SH-SY5Y (cell line): ENCODE data around the gene ALDOC.

Experiments used
- GATA2 ChIP-seq: IDR thresholded peaks from 2 replicates; pipeline ENCODE4 v1.6.1; 2011; ENCODE audit warnings: mild to moderate bottlenecking, low read depth, low read length
- GATA3 ChIP-seq: IDR thresholded peaks from 2 replicates; pipeline ENCODE4 v1.6.1; 2011; ENCODE audit warnings: low read depth, mild to moderate bottlenecking, low read length, moderate library complexity

DNA sequence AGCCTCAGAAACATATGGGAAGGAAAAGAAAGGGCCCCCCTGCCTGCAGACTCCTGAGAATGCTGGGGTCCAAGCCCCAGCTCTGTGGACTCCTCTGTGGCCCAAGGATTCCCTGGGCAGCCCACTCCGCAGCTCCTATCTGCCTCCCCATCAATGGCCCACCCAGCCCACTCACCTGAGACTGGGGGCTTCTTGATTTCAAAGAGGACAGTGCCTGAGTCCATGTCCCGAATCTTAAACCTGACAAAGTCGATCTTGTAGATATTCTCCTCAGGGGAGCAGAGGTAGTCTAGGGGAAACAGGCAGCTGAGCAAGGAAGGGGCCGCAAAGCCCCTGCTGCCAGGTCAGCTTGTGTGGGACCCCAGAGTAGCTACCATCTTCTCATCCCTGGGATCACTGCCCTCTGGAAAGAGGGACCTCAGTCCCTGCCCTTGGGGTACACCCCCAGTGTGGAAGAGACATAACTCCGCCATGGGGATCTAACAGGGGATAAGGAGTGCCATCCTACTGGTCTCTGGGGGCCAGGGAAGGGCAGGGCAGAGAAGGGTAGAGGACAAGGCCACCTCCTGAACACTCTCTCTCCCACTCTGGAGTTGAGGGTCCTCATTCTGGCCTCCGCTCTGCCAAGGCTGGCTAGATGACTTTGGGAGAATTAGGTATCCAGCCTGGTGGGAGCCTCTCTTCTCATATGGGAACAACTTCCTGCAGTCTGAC, 28.1 kb downstream of the ALDOC start:
- TF ChIP-seq GATA2 (no peak), GATA3 (no peak)
